ENCODE results near the gene AKR1D1.
"Not testable (repeated sequence)": the region's sequence is repeated elsewhere in the genome, so short reads cannot be mapped to it uniquely, and the experiment has no call there.

Gene AKR1D1, protein sequence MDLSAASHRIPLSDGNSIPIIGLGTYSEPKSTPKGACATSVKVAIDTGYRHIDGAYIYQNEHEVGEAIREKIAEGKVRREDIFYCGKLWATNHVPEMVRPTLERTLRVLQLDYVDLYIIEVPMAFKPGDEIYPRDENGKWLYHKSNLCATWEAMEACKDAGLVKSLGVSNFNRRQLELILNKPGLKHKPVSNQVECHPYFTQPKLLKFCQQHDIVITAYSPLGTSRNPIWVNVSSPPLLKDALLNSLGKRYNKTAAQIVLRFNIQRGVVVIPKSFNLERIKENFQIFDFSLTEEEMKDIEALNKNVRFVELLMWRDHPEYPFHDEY

DNA sequence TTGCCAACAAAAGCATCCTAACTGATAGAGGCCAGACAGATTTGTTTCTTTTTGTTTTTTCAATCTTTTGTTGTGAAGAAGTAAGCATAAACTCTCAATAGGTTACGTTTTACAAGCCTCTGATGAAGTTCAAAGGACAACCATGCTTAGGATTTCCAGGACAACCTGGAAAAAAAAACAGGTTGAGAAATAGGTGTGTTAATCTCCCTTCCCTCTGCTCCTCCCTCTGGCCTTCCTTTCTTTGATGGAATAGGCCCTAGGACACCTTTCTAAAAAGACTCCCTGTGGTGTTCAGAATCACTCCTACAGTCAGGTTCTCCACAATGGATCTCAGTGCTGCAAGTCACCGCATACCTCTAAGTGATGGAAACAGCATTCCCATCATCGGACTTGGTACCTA, at the start of gene AKR1D1:
Gene AKR1D1, plus strand, starts transcription at position 264 of the 400 bp plus-strand sequence. Its CDS starts 60 bp downstream, at position 324.
- no peak for DNase-seq (ENCODE audit: low spot score)

DNA sequence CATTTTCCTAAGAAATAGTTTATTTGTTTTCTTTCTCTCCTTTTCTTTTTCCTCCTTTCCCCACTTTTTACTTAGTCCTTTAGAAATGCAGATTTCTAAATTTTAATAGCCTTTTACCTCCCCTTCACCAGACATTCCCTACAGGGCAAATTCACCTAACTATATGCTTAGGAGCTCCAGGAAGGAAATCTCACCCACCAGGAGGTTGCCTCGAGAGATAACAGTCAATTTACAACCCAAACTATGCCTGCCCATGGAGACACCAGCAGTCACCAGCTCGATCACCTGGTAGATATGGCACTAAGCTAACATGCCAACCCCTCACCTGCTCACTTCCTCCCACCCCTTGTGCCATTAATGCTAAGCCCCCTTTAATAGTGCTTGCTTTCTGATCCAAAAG, 49.2 kb upstream of the AKR1D1 start:
- DNase-seq (ENCODE audit: low spot score): no peak

DNA sequence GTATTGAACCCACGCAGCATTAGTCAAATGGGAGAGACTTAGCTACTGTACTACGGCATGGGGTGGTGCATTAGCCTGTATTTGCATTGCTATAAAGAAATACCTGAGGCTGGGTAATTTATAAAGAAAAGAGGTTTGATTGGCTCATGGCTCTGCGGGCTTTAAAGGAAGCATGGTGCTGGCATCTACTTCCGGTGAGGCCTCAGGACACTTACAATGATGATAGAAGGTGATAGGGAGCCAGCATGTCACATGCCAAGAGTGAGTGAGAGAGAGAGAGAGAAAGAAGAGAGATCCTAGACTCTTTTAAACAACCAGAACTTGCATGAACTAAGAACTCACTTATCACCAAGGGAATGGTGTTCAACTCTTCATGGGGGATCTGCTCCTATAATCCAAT, 47.1 kb upstream of the AKR1D1 start:
- no peak for DNase-seq (ENCODE audit: low spot score)

DNA sequence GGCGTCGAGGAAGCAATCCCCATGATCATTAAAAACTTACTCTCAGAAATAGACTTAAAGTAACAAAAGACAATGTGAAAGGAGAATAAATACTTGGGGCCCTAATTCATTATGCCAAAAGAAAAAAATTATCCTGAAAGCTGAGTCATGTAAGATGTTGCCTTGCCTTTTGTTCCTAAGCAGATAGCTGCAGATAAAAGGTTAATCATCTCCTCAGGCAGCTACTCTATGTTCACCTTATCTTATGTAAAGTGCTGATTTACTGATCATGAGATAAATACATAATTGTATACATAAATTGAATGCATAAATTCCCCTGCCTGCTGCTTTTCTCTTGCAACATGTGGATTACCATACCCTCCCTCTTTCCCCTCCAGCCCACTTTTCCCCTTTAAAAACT, 46.3 kb upstream of the AKR1D1 start:
- no peak for DNase-seq (ENCODE audit: low spot score)

DNA sequence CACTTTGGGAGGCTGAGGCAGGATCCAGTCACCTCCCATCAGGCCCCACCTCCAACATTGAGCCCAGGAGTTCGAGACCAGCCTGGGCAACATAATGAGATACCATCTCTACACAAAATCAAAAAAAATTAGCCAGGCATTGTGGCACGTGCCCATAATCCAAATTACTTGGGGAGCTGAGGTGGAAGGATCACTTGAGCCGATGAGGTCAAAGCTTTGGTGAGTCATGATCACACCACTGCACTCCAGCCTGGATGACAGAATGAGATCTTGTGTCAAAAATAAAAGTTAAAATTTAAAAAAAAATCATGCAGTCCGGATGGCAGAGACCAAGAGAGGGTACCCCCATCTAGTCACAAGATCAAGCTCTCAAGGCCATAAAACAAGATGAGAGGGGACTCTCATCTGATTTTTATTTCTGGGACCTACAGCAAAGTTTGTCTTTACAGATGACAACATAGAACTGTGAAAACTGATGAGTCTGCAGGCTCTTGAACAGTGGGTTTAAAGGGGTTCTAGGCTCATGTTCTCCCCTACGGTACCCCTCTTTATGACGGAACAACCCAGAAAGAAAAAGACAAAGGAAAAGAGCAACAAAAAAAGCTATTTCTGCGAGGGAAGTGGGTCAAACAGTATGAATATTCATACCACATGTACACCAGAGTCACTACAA, 45.4 kb upstream of the AKR1D1 start:
- no peak for DNase-seq (ENCODE audit: low spot score)

DNA sequence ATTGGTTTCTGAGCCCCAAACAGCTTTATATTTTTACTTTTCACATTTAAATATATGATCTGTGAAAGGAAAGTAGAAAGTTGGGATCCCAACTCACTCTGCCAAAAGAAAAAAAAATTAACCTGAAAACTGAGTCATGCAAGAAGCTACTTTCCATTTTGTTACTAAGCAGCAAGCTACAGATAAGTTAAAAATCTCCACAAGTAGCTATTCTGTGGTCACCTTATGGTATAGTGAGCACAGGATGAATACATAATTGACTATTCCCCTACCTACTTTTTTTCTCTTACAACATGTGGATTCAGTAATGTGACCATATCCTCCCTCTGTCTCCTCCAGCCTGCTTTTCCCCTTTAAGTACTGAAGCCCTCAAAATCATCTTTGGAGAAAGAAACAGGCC, 44.1 kb upstream of the AKR1D1 start:
- DNase-seq (ENCODE audit: low spot score): no peak

DNA sequence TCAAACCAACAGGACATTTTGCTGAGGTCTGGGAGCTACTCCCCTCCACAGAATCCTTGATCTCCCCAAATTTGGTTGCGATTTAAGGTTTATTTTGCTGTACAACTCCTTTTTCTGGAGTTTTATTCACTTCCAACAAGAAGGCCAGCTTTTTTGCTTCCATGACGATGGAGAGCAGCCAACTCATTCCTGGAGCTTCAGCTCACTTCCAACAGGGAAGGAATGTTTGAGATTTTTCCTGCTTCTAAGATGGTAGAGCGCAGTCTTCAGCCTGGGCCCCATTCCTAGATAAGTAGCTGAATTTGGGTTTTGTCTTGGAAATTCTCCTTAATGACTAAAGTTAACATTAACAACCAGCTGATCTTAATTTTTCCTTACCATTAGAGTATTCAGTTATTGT, 43.5 kb upstream of the AKR1D1 start:
- DNase-seq (ENCODE audit: low spot score): no peak

DNA sequence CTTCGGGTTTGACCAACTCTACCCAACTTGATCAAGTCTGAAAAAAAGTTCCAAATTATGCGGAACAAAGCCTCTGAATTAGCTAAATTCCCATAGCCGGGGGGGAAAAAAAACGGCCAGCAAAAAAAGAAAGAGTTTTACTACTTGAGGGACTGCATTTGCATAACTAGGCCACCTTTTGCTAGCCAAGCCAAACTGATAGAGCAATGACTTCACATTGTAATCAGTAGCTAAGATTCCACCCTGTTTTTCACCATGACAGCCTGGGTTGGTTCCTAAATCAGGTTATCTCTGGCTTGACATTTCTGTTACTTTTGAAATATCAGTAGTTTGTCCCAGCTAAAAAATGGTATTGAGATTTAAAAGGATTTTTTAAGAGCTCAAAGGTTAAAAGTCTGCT, 43.0 kb upstream of the AKR1D1 start:
- no peak for DNase-seq (ENCODE audit: low spot score)

DNA sequence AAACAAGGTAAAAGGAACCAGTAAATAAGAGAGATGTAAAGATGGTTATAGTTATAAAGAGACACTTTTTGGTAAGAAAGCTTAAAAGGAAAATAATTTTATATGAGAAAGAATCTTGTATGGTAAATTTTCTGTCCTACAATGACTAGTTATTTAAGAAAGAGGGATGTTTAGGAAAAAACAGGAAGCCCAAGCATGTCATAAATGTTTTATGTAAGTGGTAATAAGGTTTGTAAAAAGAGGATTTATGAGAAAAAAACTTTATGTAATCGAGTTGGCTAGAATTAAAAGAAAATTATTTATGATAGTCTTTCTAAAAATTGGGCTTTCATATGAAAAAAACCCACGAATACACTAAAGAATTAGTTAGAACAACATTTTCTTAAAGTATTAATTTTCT, 40.1 kb upstream of the AKR1D1 start:
- DNase-seq (ENCODE audit: low spot score): no peak

DNA sequence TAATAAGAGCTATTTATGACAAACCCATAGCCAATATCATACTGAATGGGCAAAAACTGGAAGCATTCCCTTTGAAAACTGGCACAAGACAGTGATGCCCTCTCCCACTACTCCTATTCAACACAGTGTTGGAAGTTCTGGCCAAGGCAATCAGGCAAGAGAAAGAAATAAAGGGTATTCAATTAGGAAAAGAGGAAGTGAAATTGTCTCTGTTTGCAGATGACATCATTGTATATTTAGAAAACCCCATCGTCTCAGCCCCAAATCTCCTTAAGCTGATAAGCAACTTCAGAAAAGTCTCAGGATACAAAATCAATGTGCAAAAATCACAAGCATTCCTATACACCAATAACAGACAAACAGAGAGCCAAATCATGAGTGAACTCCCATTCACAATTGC, 36.2 kb upstream of the AKR1D1 start:
- DNase-seq (ENCODE audit: low spot score): not testable (repeated sequence)

DNA sequence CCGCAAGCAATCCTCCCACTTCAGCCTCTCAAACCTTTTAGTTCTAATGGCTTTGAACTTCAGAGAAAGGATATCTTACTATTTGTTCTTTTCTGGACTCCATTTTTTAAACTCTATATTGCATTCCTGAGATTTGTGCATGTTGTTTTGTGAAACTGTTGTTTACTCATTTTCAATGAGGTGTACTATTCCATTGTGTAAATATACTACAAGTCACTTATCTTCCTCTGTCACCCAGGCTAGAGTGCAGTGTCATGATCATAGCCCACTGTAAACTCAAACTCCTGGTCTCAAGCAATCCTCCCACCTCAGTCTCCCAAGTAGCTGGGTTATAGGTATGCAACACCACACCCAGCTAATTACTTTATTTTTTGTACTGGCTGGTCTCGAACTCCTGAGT, 31.4 kb upstream of the AKR1D1 start:
- DNase-seq (ENCODE audit: low spot score): no peak

DNA sequence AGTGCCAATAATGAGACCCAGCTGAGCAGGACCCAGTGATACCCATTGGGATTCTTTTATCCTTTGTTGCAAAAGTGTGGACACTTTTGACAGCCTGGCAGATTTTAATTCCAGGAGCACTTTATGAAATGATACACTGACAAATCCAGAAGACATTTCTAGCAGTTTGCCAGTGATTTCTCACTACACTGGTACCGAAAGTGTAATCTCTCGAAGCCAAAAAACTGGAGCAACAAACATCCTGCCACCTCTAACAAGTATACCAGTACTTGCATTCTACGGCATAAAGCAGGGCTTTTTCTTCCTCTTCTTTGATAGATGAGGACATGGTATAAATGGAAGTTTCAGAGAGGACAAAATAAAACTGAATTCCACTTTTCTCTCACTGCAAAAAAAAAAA, 28.4 kb upstream of the AKR1D1 start:
- no peak for DNase-seq (ENCODE audit: low spot score)

DNA sequence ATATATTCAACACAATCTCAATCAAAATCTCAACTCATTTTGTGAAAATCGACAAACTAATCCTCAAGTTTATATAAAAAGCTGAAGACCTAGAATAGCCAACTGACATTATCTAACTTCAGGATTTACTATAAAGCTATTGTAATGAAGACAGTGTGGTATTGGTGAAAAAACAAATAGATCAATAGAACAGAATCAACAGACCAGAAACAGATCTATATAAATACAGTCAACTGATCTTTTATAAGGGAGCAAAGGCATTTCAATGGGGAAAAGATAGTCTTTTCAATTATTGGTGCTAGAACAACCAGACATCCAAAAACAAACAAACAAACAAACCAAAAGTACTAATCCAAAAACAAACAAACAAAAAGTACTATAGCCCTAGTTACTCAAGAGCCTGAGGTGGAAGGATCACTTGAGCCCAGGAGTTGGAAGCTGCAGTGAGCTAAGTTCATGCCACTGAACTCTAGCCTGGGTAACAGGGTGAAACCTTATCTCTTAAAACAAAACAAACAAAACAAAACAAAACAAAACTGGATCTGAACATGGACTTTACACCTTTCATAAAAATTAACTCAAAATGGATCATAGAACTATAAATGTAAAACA, 26.6 kb upstream of the AKR1D1 start:
- no peak for DNase-seq (ENCODE audit: low spot score)

DNA sequence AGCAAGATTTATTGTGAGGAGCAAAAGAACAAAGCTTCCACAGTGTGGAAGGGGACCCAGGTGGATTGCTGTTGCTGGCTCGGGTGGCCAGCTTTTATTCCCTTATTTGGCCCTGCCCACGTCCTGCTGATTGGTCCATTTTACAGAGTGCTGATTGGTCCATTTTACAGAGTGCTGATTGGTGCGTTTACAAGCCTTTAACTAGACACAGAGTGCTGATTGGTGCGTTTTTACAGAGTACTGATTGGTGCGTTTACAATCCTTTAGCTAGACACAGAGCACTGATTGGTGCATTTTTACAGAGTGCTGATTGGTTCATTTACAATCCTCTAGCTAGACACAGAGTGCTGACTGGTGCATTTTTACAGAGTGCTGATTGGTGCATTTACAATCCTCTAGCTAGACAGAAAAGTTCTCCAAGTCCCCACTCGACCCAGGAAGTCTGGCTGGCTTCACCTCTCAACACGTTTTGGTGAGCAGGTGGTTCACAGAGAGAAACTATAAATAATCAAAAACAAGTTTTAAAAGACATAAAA, 24.5 kb upstream of the AKR1D1 start:
- DNase-seq (ENCODE audit: low spot score): not testable (repeated sequence)

DNA sequence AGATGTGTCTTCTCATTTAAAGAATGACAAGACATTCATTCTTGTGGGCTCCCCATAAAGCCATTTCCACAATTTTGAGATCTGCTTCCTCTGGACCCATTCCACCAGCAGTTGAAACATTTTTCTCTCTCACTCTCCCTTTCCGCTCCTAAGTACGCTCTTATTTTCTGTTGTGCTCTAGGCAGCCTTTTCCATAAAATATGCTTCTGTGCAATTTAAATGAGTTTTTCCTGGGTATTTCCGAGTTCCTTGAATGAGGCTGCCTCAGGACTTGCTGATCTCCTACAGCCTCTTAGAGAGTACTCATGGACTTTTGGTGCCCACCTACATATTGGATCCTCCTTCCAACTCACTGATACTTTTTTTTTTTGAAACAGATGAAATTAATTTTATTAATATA, 23.6 kb upstream of the AKR1D1 start:
- no peak for DNase-seq (ENCODE audit: low spot score)

DNA sequence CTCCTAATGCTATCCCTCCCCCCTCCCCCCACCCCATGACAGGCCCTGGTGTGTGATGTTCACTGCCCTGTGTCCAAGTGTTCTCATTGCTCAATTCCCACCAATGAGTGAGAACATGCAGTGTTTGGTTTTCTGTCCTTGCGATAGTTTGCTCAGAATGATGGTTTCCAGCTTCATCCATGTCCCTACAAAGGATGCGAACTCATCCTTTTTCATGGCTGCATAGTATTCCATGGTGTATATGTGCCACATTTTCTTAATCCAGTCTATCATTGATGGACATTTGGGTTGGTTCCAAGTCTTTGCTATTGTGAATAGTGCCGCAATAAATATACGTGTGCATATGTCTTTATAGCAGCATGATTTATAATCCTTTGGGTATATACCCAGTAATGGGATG, 20.6 kb upstream of the AKR1D1 start:
- DNase-seq (ENCODE audit: low spot score): not testable (repeated sequence)

DNA sequence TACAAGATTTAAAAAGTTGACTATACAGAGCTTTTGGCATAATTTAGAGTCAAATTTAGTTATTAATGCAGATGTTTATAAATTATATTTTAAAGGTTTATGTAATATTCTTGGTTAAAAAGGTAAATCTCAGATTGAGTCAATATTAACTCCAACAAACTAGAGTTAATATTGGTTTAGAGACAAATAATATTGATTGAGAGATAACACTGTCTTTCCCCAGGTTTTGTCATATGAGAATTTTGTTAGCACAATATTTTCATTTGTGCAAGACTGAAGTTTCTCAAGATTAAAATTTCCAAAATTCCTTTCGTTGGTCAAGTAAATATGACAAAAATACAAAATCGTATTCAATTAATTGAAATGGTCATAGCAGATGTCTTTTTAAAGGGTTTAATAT, 12.9 kb upstream of the AKR1D1 start:
- DNase-seq (ENCODE audit: low spot score): no peak

DNA sequence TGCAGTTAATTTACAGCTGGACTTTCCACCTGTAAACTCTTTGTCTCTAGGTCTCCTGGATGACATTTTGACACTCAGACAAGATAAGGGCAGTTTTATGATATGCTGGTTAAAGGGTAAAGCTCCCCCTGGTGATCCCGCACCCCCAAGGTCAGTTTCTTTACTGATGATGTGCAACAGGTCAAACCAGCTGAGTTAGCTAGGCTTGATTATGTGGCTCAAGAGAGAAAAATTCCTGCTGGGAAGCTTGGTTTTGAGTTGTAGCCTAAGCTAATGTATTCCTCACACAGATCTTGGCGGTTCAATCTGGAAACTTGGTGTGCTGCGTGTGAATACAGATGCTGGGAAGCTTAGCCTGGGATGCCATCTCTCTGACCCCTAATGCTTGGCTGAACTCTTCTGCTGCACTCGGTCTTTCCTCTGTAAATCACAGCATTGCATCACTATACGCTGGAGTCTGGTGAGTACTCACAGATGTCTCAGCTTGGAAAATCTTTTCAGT, 11.4 kb upstream of the AKR1D1 start:
- DNase-seq (ENCODE audit: low spot score): no peak

DNA sequence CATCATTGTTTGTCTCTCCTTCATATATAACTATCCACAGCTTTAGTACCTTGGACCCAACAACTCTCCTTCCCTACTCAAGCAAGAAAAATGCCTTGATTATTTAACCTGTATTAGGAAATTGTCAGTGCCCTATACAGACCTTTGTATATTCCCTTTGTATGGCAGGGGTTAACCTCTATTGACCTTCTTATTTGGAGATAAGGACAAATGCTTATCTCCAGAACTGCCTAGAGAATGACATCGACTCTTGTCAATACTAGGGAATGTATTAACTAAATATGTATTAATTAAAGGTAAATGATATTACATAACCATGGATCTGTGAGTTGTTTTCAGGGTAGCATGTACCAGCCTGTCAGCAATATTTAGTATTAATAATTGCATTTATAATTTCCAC, 10.4 kb upstream of the AKR1D1 start:
- no peak for DNase-seq (ENCODE audit: low spot score)

DNA sequence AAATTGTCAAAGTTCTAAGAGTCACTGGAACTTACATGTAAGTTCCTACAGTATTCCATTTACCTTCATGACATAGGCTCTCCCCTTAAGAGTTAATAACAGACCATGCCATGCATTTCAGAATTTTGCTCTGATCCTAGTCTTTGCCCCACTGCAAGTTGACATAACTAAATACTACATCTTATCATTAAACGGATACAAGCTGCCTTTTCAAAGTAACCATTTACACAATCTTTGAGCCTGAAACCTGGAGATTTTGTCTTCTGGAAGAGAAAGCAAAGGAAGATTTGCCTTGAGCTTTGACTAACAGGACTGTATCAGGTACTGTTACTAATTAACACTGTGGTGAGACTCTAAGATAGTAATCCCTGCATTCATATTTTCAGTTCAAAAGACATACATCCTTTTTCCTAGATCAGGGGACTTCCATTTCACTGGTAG, 9.3 kb upstream of the AKR1D1 start:
- no peak for DNase-seq (ENCODE audit: low spot score)

DNA sequence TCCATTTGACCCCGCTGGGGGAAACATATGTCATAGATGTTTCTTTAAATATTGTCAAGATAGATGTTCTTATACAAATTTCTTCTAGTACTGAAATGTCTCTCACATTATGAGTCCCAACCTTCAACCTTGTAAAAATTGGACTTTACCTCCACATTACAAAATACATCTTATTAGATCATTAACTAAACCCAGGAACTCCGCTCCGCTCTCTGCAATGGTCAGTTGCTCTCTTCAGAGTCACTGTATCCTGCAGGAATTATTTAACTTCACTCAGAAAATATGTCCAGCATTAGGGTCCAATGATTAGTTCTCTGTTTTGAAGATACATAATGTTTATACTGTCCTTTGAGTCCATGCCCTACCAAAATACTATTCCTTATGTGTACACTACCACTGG, 8.5 kb upstream of the AKR1D1 start:
- DNase-seq (ENCODE audit: low spot score): no peak

DNA sequence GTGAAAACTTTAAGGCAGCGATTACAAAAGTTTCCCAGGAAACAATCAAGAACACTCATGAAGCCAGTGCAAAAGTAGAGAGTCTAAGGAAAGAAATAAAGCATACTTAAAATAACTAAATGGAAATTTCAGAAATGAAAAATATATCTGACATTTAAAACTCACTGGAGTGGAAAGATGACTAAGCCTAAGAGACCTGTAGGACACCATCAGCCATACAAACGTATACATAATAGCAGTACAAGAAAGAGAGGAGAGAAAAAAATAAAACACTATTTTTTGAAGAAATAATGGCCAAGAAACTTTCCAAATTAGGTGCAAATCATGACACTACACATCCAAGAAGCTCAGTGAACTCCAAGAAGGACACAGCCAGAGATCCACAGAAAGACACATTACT, 5.4 kb upstream of the AKR1D1 start:
- no peak for DNase-seq (ENCODE audit: low spot score)

DNA sequence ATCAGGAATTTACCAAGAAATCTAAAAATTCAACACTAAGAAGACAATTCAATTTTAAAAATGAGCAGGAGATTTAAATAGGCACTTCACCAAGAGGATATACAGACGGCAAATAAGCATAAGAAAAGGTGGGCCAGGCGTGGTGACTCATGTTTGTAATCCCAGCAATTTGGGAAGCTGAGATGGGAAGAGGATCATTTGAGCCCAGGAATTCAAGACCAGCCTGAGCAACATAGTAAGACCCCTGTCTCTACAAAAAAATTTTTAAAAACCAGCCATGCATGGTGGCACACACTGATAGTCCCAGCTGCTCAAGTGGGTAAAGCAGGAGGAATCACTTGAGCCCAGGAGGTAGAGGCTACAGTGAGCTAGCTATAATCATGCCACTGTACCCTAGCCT, 3.5 kb upstream of the AKR1D1 start:
- DNase-seq (ENCODE audit: low spot score): no peak

Measured in CD4-positive, alpha-beta T cell treated with Interleukin-6 at 100 ng/mL for 8 hours (primary cell).